ENCODE results near the gene TMEM250. TPM values are rescaled to one million over a fixed set of nuclear protein-coding genes. Genes with fewer than 3 reads are reported as not detected.

The TMEM250 gene
- total RNA-seq, 4 donors from 2014 or later: 34.7 to 75.0 (median 69.2) TPM

- no peak for TF ChIP-seq POLR2A (IDR thresholded peaks at IDR 0.05)
- TF ChIP-seq CTCF (IDR thresholded peaks at IDR 0.05): no peak
- H3K27me3 ChIP-seq: no peaks in the 10 kb centered on the region
- peaks cover 0 to 41% (median 0%) of the 10 kb centered on the region in 4 donors for H3K4me1 ChIP-seq
- no peak overlapping the region for H3K4me3 ChIP-seq
- DNase-seq: no peak
- H3K36me3 ChIP-seq: no peaks in the 10 kb centered on the region
- H3K9me3 ChIP-seq: no peaks in the 10 kb centered on the region
- peak overlapping the region in 1 of 4 donors; percentile 35 for H3K27ac ChIP-seq
These were observed 37.4 kb downstream of the TMEM250 start for GRCh38 chr9:136081113-136081825.

GRCh38 chr9:136080716-136081112 lies 38.0 kb downstream of the TMEM250 start:
- H3K4me3 ChIP-seq: no peak overlapping the region
- TF ChIP-seq CTCF (IDR thresholded peaks at IDR 0.05) (no peak), POLR2A (IDR thresholded peaks at IDR 0.05) (no peak)
- H3K36me3 ChIP-seq: no peaks in the 10 kb centered on the region
- H3K27ac ChIP-seq: peak overlapping the region in 1 of 4 donors; percentile 35
- H3K27me3 ChIP-seq: no peaks in the 10 kb centered on the region
- DNase-seq: no peak
- H3K9me3 ChIP-seq: no peaks in the 10 kb centered on the region
- peaks cover 0 to 35% (median 0%) of the 10 kb centered on the region in 4 donors for H3K4me1 ChIP-seq

- H3K4me1 ChIP-seq: peaks cover 0 to 32% (median 0%) of the 10 kb centered on the region in 4 donors
- H3K9me3 ChIP-seq: no peaks in the 10 kb centered on the region
- DNase-seq: no peak
- H3K27ac ChIP-seq: peak overlapping the region in 1 of 4 donors; percentile 11
- H3K4me3 ChIP-seq: no peak overlapping the region
- H3K27me3 ChIP-seq: no peaks in the 10 kb centered on the region
- TF ChIP-seq CTCF (IDR thresholded peaks at IDR 0.05) (no peak), POLR2A (IDR thresholded peaks at IDR 0.05) (no peak)
- peaks cover 0 to 5% (median 0%) of the 10 kb centered on the region in 3 donors for H3K36me3 ChIP-seq
These were observed 38.8 kb downstream of the TMEM250 start for GRCh38 chr9:136079916-136080246.

- H3K36me3 ChIP-seq: peaks cover 0 to 10% (median 0%) of the 10 kb centered on the region in 3 donors
- peaks cover 0 to 32% (median 0%) of the 10 kb centered on the region in 4 donors for H3K4me1 ChIP-seq
- H3K9me3 ChIP-seq: no peaks in the 10 kb centered on the region
- H3K4me3 ChIP-seq: no peak overlapping the region
- H3K27me3 ChIP-seq: no peaks in the 10 kb centered on the region
- TF ChIP-seq CTCF (IDR thresholded peaks at IDR 0.05) (no peak), POLR2A (IDR thresholded peaks at IDR 0.05) (no peak)
- no peak for DNase-seq
- H3K27ac ChIP-seq: peak overlapping the region in 1 of 4 donors; percentile 11
These were observed 39.3 kb downstream of the TMEM250 start for GRCh38 chr9:136079211-136079915.

- no peak for DNase-seq
- Histone ChIP-seq H3K27me3 (no peaks in the 10 kb centered on the region), H3K27ac (no peak overlapping the region), H3K4me1 (peaks cover 0 to 32% (median 0%) of the 10 kb centered on the region in 4 donors), H3K4me3 (no peak overlapping the region), H3K9me3 (no peaks in the 10 kb centered on the region), H3K36me3 (peaks cover 0 to 10% (median 0%) of the 10 kb centered on the region in 3 donors)
- TF ChIP-seq POLR2A (IDR thresholded peaks at IDR 0.05) (no peak), CTCF (IDR thresholded peaks at IDR 0.05) (no peak)
These were observed 40.1 kb downstream of the TMEM250 start for GRCh38 chr9:136078498-136079011.
